Endodermal cell (in vitro differentiated cells): ENCODE data around the gene LNPEP. TPM values are rescaled to one million over a fixed set of nuclear protein-coding genes. Genes with fewer than 3 reads are reported as not detected.

Experiments used
- DNase-seq: peaks from one replicate; pipeline ENCODE4 v3.0.0-alpha.2; 2017
- H3K27ac ChIP-seq: 2 replicates; pipeline ENCODE4 v1.5.1; 2013; ENCODE audit warnings: mild to moderate bottlenecking, low read depth, low read length, moderate library complexity
- H3K27me3 ChIP-seq: 2 replicates; pipeline ENCODE4 v1.6.1; 2013; ENCODE audit warnings: mild to moderate bottlenecking, low read length, moderate library complexity; ENCODE audit not compliant: insufficient read depth, control insufficient read depth, poor library complexity, severe bottlenecking
- H3K36me3 ChIP-seq: 2 replicates; pipeline ENCODE4 v1.7.0; 2013; ENCODE audit warnings: mild to moderate bottlenecking, low read length, moderate library complexity; ENCODE audit not compliant: control insufficient read depth, insufficient read depth
- H3K4me1 ChIP-seq: one replicate; pipeline ENCODE4 v1.7.0; 2013; ENCODE audit warnings: low read length; ENCODE audit not compliant: control insufficient read depth, insufficient read depth
- H3K4me3 ChIP-seq: 2 replicates; pipeline ENCODE4 v1.5.1; 2013; ENCODE audit warnings: mild to moderate bottlenecking, low read length, moderate library complexity
- H3K9ac ChIP-seq: 2 replicates; pipeline ENCODE4 v1.6.1; 2013; ENCODE audit warnings: mild to moderate bottlenecking, low read length, moderate library complexity; ENCODE audit not compliant: poor library complexity, severe bottlenecking; ENCODE audit errors: extremely low read depth
- H3K9me3 ChIP-seq: 2 replicates; pipeline ENCODE4 v1.6.1; 2013; ENCODE audit warnings: mild to moderate bottlenecking, low read length, moderate library complexity; ENCODE audit not compliant: control insufficient read depth
- H3K27ac Mint-ChIP-seq: 2 replicates; pipeline ENCODE4 v1.8.0; 2020; ENCODE audit warnings: mixed read lengths
- H3K27me3 Mint-ChIP-seq: 2 replicates; pipeline ENCODE4 v1.8.0; 2021; ENCODE audit warnings: mild to moderate bottlenecking, mixed read lengths; ENCODE audit not compliant: insufficient read depth
- H3K36me3 Mint-ChIP-seq: 2 replicates; pipeline ENCODE4 v1.8.0; 2020; ENCODE audit warnings: low read depth, mixed read lengths
- H3K4me1 Mint-ChIP-seq: 2 replicates; pipeline ENCODE4 v1.8.0; 2020; ENCODE audit warnings: mixed read lengths
- H3K4me3 Mint-ChIP-seq: 2 replicates; pipeline ENCODE4 v1.8.0; 2020; ENCODE audit warnings: mild to moderate bottlenecking, moderate library complexity, mixed read lengths
- H3K9me3 Mint-ChIP-seq: 2 replicates; pipeline ENCODE4 v1.8.0; 2020; ENCODE audit warnings: mild to moderate bottlenecking, mixed read lengths
- CTCF ChIP-seq: fragments of 200-600 bp; sonication (generic); conservative IDR thresholded peaks from 2 replicates; pipeline ENCODE4 v1.5.0; 2021; ENCODE audit warnings: antibody characterized with exemption, mild to moderate bottlenecking
- WGBS, 2 experiments: methylation state at CpG; one replicate each; pipeline versions ENCODE4 v1.1.5 to v1.1.7; 2013; ENCODE audit warnings: missing lambda C conversion rate in 2 of 2, mixed read lengths in 1 of 2; ENCODE audit not compliant: insufficient coverage in 1 of 2, insufficient read length in 1 of 2; 5-methylcytosine and 5-hydroxymethylcytosine counted together
- total RNA-seq, 2 donors: library from RNA; stranded (reverse); fragmentation: NEBNext Ultra II Directional in 1 of 2; extraction: Animal tissue kit (Norgen Biotek cat#: 25700) in 1 of 2; gene quantifications; 2 replicates in 1 of 2; 3 replicates in 1 of 2; pipeline ENCODE4 v1.2.1, GENCODE V29; 2021

LNPEP gene
- total RNA-seq, 2 donors from 2014 or later, result 11.2 to 12.3 TPM

- no peak overlapping the region for H3K27ac ChIP-seq
- H3K27me3 ChIP-seq, result no peaks in the 10 kb centered on the region
- Mint-ChIP-seq H3K4me1 (peaks cover 11% of the 10 kb centered on the region), H3K36me3 (peaks cover 6% of the 10 kb centered on the region), H3K4me3 (no peak overlapping the region), H3K27me3 (no peaks in the 10 kb centered on the region), H3K27ac (peak overlapping the region; percentile 40), H3K9me3 (peaks cover 12% of the 10 kb centered on the region)
- no peak for DNase-seq
- TF ChIP-seq CTCF, result no peak
- H3K9me3 ChIP-seq, result peaks cover 20% of the 10 kb centered on the region
- H3K4me1 ChIP-seq, result no peaks in the 10 kb centered on the region
- WGBS, 2 experiments, result 82 to 83% methylated on average over 5 to 7 of the region's 7 CpGs
- H3K4me3 ChIP-seq, result no peak overlapping the region
- H3K36me3 ChIP-seq, result no peaks in the 10 kb centered on the region
- no peak overlapping the region for H3K9ac ChIP-seq
These were observed 17.3 kb downstream of the LNPEP start for GRCh38 chr5:96952974-96953730.

DNA sequence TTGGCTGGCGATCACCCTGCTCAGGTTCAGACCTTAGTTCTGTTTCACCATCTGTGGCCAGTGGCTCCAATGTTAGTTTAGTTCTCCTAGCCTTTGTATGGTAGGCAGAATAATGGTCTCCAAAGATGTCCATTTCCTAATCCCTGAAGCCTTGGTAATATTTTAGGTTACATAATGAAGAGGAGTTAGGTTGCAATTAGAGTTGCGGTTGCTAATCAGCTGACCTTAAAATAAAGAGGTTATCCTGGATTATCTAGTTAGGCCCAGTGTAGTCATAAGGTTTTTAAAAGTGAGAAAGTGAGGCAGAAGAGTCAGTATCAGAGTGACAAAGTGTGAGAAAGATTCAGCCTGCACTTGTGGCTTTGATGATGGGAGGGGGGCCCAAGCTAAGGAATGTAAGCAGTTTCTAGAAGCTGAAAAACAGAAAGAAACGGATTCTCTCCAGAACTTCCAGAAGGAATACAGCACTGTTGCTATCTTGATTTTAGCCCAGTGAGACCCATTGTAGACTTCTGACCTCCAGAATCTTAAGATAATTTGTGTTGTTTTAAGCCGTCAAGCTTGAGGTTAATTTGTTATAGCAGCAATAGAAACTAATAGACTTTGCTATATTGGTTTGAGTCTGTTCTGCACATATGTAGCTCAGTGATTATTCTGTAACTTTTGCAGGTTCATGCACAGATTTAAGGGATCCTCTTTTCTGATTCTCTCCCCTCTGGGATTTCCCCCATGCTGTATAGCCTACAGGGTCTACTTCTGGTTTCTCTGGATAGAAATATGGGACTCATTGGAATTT lies 21.6 kb downstream of the LNPEP start:
- no peak overlapping the region for H3K4me3 ChIP-seq
- peaks cover 2% of the 10 kb centered on the region for H3K9me3 Mint-ChIP-seq
- H3K27ac ChIP-seq, result no peak overlapping the region
- H3K4me1 Mint-ChIP-seq, result peaks cover 15% of the 10 kb centered on the region
- H3K4me3 Mint-ChIP-seq, result no peak overlapping the region
- H3K27me3 Mint-ChIP-seq, result no peaks in the 10 kb centered on the region
- H3K9ac ChIP-seq, result no peak overlapping the region
- no peak overlapping the region for H3K27ac Mint-ChIP-seq
- no peaks in the 10 kb centered on the region for H3K4me1 ChIP-seq
- H3K27me3 ChIP-seq, result no peaks in the 10 kb centered on the region
- H3K36me3 Mint-ChIP-seq, result peaks cover 2% of the 10 kb centered on the region
- H3K9me3 ChIP-seq, result peaks cover 6% of the 10 kb centered on the region
- TF ChIP-seq CTCF, result no peak
- no peak for DNase-seq
- no peaks in the 10 kb centered on the region for H3K36me3 ChIP-seq
- WGBS, 2 experiments, result 89 to 93% methylated on average over 4 of the region's 4 CpGs

GRCh38 chr5:96958977-96959376 lies 23.1 kb downstream of the LNPEP start:
- 94 to 100% methylated on average over 2 to 4 of the region's 5 CpGs for WGBS, 2 experiments
- no peaks in the 10 kb centered on the region for H3K27me3 ChIP-seq
- peaks cover 6% of the 10 kb centered on the region for H3K9me3 ChIP-seq
- no peak overlapping the region for H3K27ac ChIP-seq
- peaks cover 2% of the 10 kb centered on the region for H3K36me3 Mint-ChIP-seq
- H3K4me3 ChIP-seq, result no peak overlapping the region
- H3K27me3 Mint-ChIP-seq, result no peaks in the 10 kb centered on the region
- peaks cover 2% of the 10 kb centered on the region for H3K9me3 Mint-ChIP-seq
- H3K4me3 Mint-ChIP-seq, result no peak overlapping the region
- no peak overlapping the region for H3K9ac ChIP-seq
- no peak for DNase-seq
- H3K4me1 Mint-ChIP-seq, result peaks cover 14% of the 10 kb centered on the region
- H3K27ac Mint-ChIP-seq, result no peak overlapping the region
- no peaks in the 10 kb centered on the region for H3K36me3 ChIP-seq
- no peak for TF ChIP-seq CTCF
- no peaks in the 10 kb centered on the region for H3K4me1 ChIP-seq
